ENCODE data around the gene PNP.

The PNP gene

DNA sequence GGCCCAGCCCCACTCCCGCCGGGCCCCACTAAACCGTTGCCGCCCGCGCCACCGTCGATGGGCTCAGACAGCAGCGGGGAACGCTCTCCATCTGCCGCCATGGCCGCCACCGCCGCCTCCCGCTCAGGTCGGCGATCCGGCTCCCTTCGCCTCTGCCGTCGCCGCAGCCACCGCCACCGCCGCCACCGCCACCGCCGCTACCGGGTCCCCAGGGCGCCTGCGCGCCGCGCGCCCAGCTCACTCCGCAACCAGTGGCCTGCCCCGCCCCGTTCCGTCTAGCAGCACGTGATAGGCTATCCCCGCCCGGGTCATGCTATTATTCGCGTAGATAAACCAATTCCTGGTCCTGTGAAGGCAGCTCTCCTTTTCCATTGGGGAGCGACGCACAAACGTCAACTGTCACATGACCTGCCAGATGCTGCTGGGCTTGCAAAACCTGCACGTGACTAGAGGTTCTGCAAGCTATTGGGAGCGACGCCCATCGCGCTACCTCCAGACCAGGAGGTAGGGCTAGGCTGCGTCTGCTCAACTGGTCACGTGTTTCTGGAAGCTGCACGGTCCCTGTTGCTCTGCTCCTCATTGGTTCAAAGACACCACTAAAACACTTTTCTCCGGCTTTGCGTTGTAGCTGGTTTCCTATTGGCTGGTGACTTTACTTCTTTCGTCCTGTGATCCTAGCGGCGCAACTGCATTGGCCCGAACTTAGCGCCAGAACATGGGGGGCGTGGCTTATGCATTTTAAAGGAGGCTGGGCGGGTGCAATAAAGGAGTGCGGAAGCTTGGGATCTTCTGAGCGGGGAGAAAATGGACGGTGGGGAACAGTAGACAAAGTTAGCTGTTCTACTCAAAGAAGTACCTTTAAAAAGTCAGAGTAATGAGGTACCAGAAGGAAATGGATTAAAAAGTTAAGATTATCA lies 7.7 kb upstream of the PNP start, which contains the start of gene PIP4P1:
Gene PIP4P1 (minus strand): TSS at position 210 of the 917 bp plus-strand sequence. CDS start 109 bp downstream, at position 101.
- H3K4me3 ChIP-seq (ENCODE audit: low read depth, low read length), result peak within 1 kb of the TSS; percentile 91
- DNase-seq (ENCODE audit: low read depth), result peak; percentile 100
- TF ChIP-seq, protein P1, sequence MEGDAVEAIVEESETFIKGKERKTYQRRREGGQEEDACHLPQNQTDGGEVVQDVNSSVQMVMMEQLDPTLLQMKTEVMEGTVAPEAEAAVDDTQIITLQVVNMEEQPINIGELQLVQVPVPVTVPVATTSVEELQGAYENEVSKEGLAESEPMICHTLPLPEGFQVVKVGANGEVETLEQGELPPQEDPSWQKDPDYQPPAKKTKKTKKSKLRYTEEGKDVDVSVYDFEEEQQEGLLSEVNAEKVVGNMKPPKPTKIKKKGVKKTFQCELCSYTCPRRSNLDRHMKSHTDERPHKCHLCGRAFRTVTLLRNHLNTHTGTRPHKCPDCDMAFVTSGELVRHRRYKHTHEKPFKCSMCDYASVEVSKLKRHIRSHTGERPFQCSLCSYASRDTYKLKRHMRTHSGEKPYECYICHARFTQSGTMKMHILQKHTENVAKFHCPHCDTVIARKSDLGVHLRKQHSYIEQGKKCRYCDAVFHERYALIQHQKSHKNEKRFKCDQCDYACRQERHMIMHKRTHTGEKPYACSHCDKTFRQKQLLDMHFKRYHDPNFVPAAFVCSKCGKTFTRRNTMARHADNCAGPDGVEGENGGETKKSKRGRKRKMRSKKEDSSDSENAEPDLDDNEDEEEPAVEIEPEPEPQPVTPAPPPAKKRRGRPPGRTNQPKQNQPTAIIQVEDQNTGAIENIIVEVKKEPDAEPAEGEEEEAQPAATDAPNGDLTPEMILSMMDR (IDR thresholded peaks at IDR 0.05; ENCODE audit: low read depth, low read length, missing control alignments), result no peak
- in situ Hi-C loops (cut with HindIII; ENCODE audit: low sequenced_read_pairs), result no loop called here

DNA sequence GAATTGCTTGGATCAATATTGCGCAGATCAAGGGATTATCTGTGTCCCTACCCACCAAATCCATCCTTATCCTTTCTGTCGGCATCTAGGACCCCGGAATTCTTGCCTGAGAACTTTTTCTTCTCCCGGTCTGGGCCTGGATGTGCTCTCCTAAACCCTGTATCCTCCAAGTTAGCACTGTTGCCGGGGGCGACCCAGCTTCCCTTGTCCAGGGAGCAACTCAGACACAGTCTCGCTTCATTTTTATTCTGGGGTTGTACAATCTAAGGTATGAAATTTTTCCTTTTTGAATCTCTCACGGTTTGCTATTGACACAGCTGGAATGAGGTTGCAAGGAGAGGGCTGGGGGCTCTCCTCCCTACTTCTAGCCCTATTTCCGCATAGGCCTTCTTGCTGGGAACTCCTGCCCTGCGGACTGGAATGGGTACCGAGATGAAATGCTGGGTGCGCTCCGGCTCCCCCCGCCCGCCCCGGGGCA lies 403 bp upstream of the PNP start:
- in situ Hi-C loops (cut with HindIII; ENCODE audit: low sequenced_read_pairs), result no loop called here
- TF ChIP-seq, protein P1 (IDR thresholded peaks at IDR 0.05; ENCODE audit: low read depth, low read length, missing control alignments), result no peak
- peak overlapping the region; percentile 87 for H3K4me3 ChIP-seq (ENCODE audit: low read depth, low read length)
- no peak for DNase-seq (ENCODE audit: low read depth)

DNA sequence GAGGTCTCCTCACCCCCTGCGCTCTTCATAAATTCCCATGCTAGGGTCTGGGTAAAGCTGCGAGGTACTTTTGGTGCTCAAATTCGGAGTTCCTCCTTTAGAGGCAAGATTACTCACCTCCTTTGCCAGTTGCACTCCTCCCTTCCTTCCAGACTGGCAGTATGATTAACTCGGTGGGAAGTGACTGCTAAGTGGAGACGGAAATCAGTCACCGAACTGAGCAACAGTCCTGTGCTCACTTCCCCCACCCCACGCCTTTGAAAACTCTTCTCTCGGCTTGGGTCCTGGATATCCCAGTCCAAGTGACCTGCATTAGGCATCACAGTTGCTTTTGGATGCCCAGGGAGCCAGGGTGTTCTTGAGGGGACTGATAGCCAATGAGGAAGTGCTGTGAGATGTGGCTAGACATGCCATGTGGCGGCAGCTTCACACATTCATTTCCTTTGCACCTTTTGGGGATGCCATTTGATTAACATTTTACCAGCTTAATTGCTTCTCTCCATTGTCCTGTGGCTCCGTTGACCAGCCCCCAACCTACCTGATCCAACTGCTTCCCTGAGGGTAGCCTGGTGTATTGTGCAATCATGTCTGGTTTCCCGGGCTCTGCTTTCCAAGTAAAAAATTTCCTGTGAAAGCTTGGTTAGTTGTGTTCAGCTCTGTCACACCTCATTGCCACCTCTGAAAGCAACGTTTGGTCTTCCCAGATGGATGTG lies 840 bp downstream of the PNP start:
- no peak for DNase-seq (ENCODE audit: low read depth)
- TF ChIP-seq, protein P1 (IDR thresholded peaks at IDR 0.05; ENCODE audit: low read depth, low read length, missing control alignments), result no peak
- in situ Hi-C loops (cut with HindIII; ENCODE audit: low sequenced_read_pairs), result loop anchor here (5.0 to 10.0 kb wide), 2 partner anchors 73 to 75 kb away; no protein-coding TSS in a partner anchor
- H3K4me3 ChIP-seq (ENCODE audit: low read depth, low read length), result peak overlapping the region; percentile 87

DNA sequence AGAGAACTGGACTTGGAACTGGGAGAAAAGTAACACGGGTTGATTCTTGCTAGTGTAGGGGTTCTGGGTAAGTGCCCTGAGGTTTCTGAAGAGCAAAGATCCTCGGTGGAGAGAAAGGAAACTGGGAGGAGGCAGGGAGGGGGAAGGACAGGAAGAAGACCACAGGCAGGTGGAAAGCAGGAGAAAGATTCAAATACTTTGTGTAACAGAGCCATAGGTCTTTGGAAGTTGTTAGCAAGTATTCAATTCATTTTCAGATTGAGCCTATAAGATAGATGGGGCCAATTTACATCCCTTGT lies 1.3 kb downstream of the PNP start:
- TF ChIP-seq, protein P1 (IDR thresholded peaks at IDR 0.05; ENCODE audit: low read depth, low read length, missing control alignments), result no peak
- in situ Hi-C loops (cut with HindIII; ENCODE audit: low sequenced_read_pairs), result loop anchor here (5.0 to 10.0 kb wide), 2 partner anchors 73 to 74 kb away; no protein-coding TSS in a partner anchor
- H3K4me3 ChIP-seq (ENCODE audit: low read depth, low read length), result peak overlapping the region; percentile 87
- no peak for DNase-seq (ENCODE audit: low read depth)

DNA sequence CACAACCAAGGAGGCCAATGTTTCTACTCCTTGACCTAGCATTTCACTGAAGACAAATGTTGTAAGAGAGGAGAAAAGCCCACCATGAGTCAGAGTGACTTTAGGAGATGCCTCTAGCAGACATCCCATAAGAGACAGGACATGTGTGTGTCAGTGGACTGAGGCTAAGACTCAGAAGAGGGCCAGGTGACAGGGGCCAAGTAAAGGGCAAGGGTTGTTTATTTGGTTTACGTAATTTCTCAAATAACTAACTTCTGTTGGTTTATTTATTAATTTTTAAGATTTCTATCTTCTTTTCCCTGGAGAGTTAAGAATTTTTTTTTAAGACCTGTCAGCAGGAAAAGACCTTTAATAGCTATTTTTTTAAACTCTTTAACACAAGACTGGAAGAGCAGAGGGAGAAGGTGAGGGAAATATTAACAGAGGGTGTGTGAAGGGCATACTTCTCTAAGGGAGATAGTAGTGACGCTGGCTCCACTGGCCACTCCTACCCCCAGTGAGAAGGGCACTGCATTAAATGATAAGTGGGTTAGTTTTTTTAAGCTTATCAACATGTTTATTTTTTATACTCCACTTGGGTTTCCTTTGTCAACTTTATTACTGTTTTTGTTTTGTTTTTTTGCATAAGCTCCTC lies 3.4 kb downstream of the PNP start:
- TF ChIP-seq, protein P1 (IDR thresholded peaks at IDR 0.05; ENCODE audit: low read depth, low read length, missing control alignments), result no peak
- no peak overlapping the region for H3K4me3 ChIP-seq (ENCODE audit: low read depth, low read length)
- DNase-seq (ENCODE audit: low read depth), result no peak
- in situ Hi-C loops (cut with HindIII; ENCODE audit: low sequenced_read_pairs), result loop anchor here (5.0 to 10.0 kb wide), 2 partner anchors 72 to 75 kb away; no protein-coding TSS in a partner anchor

DNA sequence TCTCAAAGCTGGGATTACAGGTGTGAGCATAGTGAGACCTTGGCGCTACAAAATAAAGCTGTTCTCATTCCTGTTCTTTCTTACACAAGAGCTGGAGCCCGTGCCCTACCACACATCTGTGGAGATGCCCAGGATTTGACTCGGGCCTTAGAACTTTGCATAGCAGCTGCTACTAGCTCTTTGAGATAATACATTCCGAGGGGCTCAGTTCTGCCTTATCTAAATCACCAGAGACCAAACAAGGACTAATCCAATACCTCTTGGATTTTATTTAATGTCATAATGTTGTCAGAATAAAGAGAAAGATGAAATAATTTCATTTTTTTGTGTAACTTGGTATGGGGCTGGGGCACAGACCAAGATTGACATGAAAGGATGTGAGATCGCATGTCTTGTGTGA lies 7.6 kb downstream of the PNP start:
- DNase-seq (ENCODE audit: low read depth), result no peak
- TF ChIP-seq, protein P1 (IDR thresholded peaks at IDR 0.05; ENCODE audit: low read depth, low read length, missing control alignments), result no peak
- no peak overlapping the region for H3K4me3 ChIP-seq (ENCODE audit: low read depth, low read length)
- in situ Hi-C loops (cut with HindIII; ENCODE audit: low sequenced_read_pairs), result loop anchor here (10.0 kb wide), 1 partner anchor 68 kb away; no protein-coding TSS in a partner anchor

Measured in astrocyte of the cerebellum (primary cell).